ENCODE measurements around the gene FGF4.

The FGF4 gene

GRCh38 chr11:69800278-69800677 is 25.1 kb upstream of the FGF4 start:
- H3K4me3 ChIP-seq (ENCODE audit: low read depth, low read length), result no peak overlapping the region
- no peak for TF ChIP-seq CTCF (IDR thresholded peaks at IDR 0.05; ENCODE audit: low read depth, low read length)

GRCh38 chr11:69799582-69799981 is 24.4 kb upstream of the FGF4 start:
- no peak overlapping the region for H3K4me3 ChIP-seq (ENCODE audit: low read depth, low read length)
- no peak for TF ChIP-seq CTCF (IDR thresholded peaks at IDR 0.05; ENCODE audit: low read depth, low read length)

GRCh38 chr11:69799097-69799496 is 24.0 kb upstream of the FGF4 start:
- no peak for TF ChIP-seq CTCF (IDR thresholded peaks at IDR 0.05; ENCODE audit: low read depth, low read length)
- no peak overlapping the region for H3K4me3 ChIP-seq (ENCODE audit: low read depth, low read length)

- TF ChIP-seq CTCF (IDR thresholded peaks at IDR 0.05; ENCODE audit: low read depth, low read length), result no peak
- H3K4me3 ChIP-seq (ENCODE audit: low read depth, low read length), result no peak overlapping the region
Observed at GRCh38 chr11:69797737-69798528, 22.8 kb upstream of the FGF4 start.

GRCh38 chr11:69797156-69797555 is 22.0 kb upstream of the FGF4 start:
- no peak overlapping the region for H3K4me3 ChIP-seq (ENCODE audit: low read depth, low read length)
- no peak for TF ChIP-seq CTCF (IDR thresholded peaks at IDR 0.05; ENCODE audit: low read depth, low read length)

- no peak overlapping the region for H3K4me3 ChIP-seq (ENCODE audit: low read depth, low read length)
Observed at GRCh38 chr11:69796063-69796462, 20.9 kb upstream of the FGF4 start.

More at GRCh38 chr11:69796063-69796462, 20.9 kb upstream of the FGF4 start:
- TF ChIP-seq CTCF (IDR thresholded peaks at IDR 0.05; ENCODE audit: low read depth, low read length), result no peak

All from WI38 (cell line).